Measurements from ENCODE around the gene P2RY11.

The P2RY11 gene

DNA sequence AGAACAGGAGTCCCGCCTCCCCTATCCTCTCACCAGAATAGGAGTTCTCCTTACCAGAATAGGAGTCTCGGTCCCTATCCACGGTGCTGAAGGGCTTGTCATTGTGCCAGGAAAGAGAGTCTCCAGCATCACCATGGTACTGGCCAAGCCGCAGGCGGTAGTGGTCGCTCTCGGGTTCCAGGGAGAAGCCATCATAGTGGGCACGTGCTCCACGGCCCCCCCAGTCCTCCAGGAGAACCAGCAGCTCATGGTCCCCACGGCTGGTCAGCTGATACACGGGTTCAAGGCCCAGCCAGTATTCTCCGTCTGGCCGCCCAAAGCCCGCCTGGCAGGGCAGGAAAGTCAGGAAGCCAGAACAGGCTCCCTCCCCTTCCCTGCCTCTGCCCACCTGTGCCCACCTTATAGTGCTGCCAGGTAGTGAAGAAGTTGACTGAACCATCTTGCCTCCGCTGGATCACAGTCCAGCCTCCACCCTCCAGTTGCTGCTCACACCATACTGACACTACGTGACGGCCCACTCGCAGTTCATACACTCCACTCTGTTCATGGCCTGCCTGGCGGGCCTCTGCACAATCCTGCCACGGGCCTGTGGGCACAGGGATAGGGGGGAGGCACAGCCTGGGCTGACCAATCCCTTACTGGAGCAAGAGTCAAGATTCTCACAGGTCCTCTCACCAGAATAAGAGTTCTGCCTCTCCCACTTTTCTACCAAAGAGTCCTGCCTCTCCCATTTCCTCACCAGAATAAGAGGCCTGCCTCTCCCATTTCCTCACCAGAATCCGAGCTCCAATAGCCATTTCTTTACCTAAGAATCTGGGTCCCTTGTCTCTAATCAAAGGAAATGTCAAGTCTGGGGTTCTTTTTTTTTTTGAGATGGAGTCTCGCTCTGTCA, 18.0 kb upstream of the P2RY11 start:
- DNase-seq: no peak

DNA sequence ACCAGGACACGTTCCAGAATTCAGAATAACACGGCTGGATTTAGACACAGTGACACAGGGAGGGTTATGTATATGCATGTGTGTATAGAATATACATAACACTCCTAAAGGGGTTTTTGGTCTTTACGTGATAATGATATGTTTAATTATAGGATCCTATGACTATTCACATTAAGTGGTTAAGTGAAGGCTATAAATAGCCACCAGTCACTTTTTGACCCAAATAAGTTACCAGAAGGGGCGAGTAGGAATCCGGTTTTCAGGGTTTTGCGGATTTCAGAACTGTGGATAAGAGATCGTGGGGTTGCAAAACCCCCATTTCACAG, 15.9 kb upstream of the P2RY11 start:
- DNase-seq: no peak

DNA sequence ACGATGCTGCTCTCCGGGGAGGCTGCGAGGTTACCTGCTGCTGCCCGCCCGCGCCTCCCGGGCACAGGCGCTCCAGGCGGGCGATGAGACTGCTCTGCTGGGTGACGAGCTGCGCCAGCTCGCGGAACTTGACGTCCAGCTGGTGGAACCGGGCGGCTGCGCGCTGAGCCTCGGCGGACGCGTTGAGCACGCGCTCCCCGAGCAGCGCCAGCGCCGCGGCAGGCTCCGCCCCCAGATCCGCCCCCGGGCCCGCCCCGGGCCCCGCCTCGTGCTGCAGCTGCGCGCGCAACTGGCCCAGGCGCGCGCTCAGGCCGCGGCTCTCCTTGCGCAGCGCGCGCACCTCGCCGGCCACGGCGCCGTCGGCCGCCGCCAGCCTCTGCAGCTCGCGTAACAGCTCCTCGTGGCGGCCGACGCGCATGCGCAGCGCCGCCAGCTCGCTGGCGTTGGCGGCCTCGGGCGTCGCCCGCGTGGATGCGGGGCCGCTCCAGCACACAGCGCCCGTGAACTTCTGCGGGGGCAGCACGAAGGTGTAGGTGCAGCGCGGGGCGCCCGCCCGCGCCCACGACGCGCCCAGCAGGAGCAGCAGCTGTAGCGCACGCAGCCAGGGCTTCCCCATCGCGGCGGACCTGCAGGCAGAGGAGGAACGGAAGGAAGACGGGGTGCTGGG, 15.4 kb upstream of the P2RY11 start:
- DNase-seq: peak; percentile 86

DNA sequence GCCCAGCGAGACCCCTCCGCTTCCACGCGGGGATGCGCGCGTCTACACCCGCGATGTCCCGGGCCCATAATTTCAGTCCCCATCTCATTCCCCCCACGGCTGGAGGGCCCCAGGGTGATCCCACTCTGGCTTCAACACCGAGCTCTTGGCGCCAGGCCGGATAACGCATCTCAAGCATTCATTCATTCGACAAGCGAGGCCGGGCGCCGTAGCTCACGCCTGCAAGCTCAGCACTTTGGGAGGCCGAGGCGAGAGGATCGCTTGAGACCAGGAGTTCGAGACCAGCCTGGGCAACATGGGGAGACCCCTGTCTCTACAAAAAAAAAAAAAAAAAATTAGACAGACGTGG, 14.9 kb upstream of the P2RY11 start:
- DNase-seq: peak; percentile 38

DNA sequence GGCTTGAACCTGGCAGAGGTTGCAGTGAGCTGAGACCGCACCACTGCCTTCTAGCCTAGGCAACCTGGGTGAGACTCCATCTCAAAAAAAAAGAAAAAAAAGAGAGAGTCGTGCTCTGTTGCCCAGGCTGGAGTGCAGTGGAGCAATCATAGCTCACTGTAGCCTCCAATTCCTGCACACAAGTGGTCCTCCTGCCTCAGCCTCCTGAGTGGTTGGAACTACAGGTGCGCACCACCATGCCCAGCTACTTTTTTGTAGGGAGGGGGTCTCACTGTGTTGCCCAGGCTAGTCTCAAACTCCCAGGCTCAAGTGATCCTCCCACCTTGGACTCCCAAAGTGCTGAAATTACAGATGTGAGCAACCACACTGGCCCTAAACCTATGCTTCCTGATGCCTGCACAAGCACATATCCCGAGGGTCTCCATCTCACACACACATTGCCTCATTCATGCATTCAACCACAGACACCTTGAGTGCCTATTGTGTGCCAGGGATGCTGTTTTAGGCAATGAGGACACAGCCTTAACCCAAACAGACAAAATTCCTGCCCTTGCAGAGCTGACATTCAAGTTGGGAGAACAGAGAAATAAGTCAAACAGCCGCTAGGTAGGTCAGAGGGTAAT, 11.2 kb upstream of the P2RY11 start:
- no peak for DNase-seq

DNA sequence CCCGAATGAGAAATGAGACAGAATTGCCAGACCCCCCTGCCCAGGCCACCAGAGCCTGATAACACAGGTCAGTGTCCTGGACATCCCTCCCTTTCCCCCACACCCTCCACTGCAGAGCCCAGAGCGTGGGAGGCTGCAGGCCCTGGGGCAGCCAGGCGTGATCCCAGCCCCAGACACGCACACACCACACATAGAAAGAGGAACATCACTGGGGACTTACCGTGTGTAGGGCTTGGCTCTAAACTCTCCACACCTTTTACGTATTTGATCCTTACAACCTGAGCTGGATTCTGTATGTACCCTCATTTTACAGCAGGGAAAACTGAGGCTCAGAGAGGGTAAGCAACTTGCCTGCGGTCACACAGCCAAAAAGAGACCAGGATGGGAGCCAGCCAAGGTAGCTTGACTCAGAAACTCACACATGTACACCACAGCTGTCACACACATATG, 8.7 kb upstream of the P2RY11 start:
- DNase-seq: no peak

DNA sequence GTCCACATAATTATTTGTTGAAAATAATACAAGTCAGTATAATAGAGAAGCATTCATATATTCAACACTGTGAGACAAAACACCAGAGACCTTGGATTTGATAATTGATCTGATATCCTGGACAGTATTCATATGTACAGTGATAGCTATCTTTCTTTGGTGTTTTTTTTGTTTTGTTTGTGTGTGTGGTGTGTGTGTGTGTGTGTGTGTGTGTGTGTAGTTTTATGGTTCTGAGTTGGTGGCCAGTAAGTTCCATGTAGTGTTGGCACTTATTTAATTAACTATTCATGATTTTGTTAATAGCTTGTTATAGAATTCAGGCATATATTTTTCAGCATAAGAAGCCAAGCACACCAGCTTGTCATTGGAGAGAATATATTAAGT, 7.4 kb upstream of the P2RY11 start:
- no peak for DNase-seq

DNA sequence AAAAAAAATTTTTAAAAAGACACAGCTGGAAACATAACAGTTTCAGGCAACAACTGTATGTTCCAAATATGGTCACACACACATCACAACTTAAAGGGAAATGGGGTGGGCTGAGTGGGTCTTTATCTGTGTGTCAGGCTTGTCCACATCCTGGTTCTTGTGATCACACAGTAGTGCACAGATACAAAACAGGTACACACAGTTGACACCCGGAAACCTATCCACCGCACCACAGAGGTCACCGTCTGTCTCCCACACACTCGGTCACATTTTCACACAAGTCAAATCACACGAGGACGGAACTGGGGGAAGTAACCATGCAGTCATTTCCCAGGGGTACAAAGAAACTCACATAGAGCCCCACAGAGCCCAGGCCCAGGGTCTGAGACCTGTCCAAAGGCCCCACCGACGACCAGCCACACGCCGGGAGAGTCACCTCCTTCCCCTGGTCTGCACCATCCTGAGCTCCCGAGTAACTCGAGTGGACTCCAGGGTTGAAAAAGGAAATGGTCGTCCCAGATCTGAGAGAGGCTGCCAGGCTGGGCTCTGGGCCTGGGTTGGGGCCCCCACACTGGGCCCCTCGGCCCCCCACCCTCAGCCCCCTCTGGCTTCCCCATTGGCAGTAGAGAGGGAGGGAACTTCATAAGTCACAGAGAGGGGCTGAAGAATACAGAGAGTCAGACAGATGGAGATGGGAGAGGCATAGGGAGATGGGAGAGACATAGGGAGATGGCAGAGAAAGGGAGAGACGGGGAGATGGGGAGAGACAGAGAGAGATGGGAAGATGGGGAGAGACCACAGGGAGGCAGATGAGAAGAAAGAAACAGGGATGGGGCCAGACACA, 6.6 kb upstream of the P2RY11 start:
- no peak for DNase-seq

DNA sequence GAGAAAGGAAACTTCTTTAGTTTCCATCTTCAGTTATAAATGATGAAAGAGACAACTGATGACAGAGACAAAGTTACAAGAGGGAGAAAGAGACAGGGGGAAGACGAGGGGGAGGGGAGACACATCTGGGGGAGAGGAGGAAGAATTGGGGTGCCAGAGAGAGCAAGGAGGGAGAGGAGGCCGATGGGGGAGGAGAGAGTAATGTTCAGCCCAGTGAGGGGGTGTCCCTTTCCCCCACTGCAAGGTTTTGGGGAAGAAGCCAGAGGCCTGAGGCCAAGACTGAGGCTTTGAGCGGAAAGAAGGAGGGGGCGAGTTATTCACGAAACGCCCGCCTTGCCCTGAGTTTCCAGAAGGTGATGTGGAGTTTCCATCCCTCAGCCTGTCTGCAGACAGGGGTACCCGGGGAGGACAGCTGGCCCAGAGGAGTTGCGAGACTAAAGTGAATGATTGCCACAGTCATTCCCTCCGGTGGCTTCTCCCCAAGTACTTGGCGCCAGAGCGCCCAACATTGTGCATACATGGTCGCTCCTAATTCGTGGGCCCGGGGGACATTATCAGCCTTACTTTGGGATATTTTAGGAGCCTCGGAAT, 5.9 kb upstream of the P2RY11 start:
- DNase-seq: no peak

DNA sequence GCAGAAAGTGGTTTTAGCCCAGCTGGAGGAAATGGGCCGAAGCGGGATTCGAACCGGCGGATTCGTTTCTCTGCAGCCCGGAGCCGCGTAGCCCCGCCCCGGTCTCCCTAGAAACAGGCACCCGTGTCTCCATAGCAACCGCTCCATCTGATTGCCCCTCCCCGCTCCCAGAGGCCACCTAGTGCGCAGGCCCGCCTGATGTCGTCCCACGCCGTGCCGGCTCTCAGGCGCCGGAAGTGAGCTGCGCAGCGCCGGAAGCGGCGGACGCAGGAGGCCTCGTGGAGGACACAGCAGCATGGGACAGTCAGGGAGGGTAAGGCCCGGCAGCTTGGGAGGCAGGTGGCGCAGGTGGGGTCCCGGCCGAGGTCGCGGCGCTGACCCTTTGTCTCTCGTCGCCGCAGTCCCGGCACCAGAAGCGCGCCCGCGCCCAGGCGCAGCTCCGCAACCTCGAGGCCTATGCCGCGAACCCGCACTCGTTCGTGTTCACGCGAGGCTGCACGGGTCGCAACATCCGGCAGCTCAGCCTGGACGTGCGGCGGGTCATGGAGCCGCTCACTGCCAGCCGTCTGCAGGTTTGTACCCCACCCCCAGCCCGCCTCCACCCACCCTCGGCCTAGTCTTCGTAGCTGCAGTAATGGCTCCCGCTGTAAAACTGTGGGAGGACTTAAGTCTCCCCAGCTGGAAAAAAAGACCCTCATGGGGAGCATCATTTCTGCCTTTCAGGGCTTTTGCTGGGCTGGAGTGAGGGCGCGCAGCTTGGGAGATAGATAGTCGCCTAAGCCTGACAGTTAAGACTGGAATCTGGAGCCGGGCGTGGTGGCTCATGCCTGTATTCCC, 5.2 kb upstream of the P2RY11 start, which contains the start of gene PPAN:
PPAN (plus strand) TSS at position 263 of the 837 bp plus-strand sequence; CDS start at position 296, 33 bp downstream.
- DNase-seq: peak; percentile 98

DNA sequence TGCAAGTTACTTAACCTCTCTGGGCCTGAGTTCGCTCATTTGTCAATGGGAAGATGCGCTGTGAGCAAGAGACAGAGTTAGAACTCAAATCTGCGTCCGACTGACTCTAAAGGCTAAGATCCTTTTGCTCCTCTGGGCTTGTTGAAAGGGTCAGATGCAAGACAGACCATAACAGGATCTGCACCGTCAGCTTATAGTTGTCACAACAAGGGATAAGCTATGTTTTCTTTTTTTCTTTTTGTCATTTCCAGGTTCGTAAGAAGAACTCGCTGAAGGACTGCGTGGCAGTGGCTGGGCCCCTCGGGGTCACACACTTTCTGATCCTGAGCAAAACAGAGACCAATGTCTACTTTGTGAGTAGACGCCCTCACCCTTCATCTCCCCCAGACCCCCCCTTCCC, 4.2 kb upstream of the P2RY11 start:
- DNase-seq: no peak

DNA sequence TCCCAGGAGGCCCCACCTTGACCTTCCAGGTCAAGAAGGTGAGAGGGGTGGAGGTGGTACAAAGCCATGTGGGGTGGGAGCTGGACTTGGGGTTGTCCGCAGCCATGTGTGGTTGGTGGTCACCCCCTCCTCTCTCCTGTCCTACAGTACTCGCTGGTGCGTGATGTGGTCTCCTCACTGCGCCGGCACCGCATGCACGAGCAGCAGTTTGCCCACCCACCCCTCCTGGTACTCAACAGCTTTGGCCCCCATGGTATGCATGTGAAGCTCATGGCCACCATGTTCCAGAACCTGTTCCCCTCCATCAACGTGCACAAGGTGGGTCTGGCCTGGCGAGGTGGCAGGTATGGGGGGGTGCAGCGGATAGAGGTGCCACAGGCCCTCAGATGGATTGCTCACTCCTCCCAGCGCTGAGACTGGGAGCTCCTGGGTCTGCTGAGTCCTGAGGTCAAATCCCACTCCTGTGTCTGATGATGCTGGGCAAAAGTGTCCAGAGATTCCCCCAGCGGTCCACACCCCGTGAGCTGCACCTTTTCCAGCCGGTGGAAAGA, 3.6 kb upstream of the P2RY11 start:
- DNase-seq: no peak

DNA sequence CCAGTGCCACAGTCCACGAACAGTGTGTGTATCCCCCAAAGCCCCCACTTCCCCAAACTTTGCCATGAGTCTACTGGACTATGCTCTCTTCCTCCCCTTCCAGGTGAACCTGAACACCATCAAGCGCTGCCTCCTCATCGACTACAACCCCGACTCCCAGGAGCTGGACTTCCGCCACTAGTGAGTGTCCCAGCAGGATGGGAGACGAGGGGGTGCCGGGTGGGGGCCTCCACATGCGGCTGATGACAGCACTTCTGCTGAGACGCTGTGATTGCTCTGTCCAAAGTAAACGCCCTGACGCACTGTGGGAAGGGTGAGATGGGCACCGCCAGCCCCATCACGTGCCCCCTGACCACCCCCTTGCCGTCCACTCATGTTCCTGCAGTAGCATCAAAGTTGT, 2.0 kb upstream of the P2RY11 start:
- DNase-seq: no peak

DNA sequence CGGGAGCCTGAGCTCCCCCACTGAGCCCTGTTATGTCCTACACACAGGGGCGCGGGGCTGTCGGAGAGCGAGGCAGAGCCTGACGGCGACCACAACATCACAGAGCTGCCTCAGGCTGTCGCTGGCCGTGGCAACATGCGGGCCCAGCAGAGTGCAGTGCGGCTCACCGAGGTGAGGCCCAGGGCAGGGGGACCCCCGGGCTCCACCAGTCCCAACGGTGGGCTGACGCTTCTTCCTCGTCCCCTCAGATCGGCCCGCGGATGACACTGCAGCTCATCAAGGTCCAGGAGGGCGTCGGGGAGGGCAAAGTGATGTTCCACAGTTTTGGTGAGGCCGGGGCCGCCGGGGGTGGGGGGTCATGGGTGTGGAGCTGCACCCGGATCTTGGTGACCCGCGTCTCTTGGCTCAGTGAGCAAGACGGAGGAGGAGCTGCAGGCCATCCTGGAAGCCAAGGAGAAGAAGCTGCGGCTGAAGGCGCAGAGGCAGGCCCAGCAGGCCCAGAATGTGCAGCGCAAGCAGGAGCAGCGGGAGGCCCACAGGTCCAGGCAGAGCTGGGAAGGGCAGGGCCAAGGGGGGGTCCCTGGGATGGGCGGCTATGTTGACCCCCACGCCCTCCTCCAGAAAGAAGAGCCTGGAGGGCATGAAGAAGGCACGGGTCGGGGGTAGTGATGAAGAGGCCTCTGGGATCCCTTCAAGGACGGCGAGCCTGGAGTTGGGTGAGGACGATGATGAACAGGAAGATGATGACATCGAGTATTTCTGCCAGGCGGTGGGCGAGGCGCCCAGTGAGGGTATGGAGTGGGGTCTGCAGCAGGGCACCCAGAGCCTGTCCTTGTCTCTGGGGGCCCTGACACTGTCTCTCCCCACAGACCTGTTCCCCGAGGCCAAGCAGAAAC, 1.2 kb upstream of the P2RY11 start:
- no peak for DNase-seq

DNA sequence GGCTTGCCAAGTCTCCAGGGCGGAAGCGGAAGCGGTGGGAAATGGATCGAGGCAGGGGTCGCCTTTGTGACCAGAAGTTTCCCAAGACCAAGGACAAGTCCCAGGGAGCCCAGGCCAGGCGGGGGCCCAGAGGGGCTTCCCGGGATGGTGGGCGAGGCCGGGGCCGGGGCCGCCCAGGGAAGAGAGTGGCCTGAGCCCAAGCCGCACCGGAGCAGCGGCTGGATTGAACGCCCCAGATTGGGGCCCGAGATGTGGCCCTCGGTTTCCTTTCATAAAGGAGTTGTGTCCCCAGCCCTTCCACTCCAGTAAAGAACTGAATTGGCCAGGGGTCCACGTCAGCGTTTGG, 548 bp upstream of the P2RY11 start:
- DNase-seq: no peak

DNA sequence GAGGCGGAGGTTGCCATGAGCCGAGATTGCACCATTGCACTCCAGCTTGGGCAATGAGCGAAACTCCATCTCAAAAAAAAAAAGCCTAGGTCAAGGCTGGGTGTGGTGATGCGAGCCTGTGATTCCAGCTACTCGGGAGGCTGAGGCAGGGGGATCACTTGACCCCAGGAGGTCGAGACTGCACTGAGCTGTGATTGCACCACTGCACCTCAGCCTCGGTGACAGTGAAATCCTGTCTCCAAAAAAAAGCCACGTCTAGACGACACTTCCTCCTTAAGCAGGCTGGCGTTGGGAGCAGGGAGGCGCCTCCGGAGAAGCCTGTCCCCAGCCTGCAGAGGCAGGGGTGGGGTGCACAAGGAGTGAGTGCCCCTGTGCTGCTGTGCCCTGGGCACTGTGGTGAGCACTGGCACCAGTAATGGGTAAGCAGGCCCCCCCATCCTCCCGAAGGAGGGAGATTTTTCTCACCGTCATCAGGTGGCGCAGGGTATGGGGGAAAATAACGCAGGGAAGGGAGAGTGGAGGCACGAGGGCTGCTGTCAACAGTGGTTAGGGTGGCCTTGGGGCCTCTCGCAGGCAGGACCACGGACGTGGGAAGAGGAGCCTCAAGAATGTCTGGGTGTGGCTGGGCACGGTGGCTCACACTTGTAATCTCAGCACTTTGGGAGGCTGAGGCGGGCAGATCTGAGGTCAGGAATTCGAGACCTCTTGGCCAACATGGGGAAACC, 706 bp downstream of the P2RY11 start:
- DNase-seq: no peak

DNA sequence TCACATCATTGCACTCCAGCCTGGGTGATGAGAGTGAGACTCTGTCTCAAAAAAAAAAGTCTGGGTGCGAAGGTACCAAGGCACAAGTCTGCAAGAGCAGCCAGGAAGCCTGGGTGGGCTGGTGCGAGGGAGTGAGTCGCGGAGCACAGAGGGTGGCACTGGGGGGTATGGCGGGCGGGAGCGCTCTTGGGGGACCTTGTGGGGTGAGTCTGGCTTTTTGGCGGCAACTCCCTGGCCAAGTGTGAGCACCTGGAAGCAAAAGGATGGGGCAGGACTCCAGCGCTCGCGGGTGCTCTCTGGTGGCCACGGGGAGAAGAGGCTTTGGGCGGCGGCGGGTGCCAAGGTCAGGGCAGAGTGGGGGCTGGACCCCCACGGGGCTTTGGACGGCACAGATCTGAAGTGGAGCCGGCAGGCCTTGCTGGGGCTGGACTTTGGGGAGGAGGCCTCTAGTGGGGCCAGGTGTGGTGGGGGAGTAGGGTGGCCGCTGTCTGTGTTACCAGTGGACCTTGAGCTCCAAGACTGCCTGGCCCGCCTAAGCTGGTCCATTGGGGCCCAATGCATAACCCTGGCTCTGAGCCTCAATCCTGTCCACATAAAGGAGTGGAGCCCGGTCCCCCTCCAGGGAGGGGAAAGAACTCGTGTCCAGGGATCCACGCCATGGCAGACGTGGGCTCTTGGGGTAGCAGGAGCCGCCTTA, 1.6 kb downstream of the P2RY11 start:
- DNase-seq: no peak

DNA sequence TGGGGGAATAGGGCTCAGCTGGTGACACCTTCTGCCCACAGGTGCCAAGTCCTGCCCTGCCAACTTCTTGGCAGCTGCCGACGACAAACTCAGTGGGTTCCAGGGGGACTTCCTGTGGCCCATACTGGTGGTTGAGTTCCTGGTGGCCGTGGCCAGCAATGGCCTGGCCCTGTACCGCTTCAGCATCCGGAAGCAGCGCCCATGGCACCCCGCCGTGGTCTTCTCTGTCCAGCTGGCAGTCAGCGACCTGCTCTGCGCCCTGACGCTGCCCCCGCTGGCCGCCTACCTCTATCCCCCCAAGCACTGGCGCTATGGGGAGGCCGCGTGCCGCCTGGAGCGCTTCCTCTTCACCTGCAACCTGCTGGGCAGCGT, 2.1 kb downstream of the P2RY11 start:
- no peak for DNase-seq

DNA sequence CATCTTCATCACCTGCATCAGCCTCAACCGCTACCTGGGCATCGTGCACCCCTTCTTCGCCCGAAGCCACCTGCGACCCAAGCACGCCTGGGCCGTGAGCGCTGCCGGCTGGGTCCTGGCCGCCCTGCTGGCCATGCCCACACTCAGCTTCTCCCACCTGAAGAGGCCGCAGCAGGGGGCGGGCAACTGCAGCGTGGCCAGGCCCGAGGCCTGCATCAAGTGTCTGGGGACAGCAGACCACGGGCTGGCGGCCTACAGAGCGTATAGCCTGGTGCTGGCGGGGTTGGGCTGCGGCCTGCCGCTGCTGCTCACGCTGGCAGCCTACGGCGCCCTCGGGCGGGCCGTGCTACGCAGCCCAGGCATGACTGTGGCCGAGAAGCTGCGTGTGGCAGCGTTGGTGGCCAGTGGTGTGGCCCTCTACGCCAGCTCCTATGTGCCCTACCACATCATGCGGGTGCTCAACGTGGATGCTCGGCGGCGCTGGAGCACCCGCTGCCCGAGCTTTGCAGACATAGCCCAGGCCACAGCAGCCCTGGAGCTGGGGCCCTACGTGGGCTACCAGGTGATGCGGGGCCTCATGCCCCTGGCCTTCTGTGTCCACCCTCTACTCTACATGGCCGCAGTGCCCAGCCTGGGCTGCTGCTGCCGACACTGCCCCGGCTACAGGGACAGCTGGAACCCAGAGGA, 2.6 kb downstream of the P2RY11 start:
- DNase-seq: no peak
